ENCODE measurements around the gene FOXK1. TPM values are rescaled to one million over a fixed set of nuclear protein-coding genes. Genes with fewer than 3 reads are reported as not detected.

FOXK1 gene
- polyA plus RNA-seq, 1 donor = 17.1 TPM

DNA sequence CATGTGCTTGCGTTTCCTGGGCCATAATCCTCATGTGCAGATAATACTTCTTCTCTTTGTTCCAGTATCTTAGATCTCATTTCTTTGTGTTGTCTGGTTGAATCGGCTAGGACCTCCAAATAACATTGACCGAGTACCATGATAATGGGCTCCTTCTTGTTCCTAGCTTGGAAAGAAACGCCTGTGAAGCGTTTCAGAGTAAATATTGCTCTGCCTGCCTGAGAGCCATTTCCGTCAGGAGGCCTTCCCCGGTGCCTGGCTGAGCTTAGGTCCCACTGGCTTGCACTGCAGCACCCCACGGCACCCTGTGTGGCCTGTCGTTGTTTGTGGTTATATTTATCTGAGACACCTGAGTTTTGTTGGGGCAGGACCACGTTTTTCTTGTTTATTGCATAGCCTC lies 17.7 kb downstream of the FOXK1 start:
- no peak for DNase-seq (ENCODE audit: low read depth)

DNA sequence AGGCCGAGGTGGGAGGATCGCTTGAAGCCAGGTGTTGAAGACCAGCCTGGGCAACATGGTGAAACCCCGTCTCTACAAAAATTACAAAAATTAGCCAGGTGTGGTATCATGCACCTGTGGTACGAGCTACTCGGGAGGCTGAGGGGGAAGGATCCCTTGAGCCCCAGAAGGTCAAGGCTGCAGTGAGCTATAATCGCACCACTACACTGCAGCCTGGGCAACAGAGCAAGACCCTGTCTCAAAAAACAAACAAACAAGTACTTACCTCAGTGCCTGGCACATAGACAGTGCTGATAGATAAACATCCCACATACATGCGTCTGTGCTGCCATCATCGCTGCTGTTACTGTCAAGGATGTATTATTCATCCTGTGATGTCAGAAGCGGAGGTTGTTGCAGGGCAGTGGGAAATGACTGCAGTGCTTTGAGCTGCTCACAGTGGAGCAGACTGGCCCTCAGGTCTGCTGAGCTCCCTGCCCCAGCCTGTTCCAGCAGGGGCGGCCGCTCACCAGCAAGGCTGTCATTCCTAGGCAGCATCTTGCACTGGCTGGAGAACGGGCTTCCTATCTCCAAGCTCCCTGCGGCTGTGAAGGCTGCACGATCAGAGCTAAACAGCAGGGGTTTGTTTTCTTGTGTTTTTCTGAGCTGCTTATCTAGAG lies 18.6 kb downstream of the FOXK1 start:
- no peak for DNase-seq (ENCODE audit: low read depth)

DNA sequence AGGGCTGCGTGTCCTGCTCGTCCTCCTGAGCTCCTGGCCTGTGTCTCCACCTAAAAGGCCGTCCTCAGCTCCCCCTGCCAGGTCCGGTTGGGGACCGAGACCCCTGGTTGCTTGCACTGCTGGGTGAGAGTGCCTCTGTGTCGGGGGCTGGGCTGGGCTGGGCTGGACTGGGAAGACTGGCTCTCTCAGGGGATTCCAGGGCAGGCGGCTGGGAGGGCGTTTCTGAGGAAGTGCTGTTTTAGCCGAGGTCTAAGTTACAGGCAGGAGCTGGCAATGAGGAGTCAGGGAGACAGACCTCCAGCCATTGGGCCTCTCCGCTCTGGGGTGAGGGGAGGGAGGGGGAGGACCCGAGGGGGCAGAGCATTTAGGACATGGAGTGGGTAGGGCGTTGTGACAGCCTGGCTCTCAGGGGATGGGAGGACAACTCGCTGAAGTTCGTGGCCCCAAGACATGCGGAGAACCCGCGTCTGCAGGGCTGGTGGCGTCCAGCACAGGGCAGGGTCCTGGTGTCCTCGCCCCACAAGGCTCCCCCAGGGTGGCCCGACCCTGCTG lies 20.9 kb downstream of the FOXK1 start:
- DNase-seq (ENCODE audit: low read depth) = no peak

DNA sequence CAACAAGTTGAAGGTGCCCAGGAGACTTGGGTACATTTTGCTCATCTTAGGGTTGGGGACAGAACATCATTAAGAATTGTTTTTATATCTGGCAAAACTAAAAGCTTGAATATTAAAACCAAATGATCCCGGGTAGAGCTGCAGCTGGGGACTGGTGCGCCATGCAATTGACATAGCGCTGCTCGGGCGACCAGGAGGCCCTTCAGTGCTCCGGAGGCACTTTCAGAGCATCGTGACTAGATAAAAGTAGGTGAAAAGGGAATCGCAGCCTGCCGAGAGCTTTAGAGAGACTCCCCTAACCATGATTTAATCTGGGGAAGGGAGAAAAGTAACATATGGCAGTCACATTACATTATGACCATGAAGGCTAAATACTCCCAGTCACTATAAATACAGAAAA lies 21.4 kb downstream of the FOXK1 start:
- no peak for DNase-seq (ENCODE audit: low read depth)

DNA sequence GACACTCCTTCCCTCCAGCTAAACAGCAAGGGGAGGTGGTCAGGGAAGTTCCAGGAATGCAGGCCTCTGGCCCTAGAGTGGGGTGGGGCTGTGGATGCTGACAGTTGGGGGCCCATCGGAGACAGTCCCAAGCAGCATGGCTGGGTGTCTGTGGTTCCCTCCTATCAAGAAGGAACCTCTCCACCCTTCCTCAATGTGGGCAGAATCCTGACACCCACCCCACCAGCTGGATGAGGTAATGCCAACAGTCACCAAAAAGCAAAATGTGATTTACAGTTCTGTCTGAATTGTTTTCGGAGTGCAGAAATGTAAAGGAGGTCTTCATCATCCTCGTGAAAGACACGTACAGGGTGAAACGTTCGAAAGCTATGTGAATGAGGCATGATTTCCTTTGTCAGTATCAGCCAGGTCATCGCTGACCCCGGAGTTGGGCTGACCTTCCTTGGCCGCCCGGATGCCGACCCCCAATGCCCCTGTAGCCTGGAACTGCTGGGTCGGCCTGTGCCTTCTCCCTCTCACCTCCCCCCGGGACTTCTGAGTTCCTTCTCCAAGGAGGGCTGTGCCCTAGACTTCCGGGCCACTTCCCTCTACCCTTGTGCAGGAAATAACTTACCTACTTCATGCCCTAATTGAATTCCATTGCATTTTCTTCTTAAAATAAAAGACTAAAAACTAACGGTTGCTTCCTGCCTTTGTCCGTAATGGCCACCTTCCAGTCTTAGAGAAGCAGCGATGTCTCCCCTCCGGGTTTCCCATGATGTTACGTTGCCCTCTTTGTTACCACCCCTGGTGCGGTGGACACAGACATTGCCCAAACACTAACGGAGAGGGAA lies 24.5 kb downstream of the FOXK1 start:
- DNase-seq (ENCODE audit: low read depth) = no peak

DNA sequence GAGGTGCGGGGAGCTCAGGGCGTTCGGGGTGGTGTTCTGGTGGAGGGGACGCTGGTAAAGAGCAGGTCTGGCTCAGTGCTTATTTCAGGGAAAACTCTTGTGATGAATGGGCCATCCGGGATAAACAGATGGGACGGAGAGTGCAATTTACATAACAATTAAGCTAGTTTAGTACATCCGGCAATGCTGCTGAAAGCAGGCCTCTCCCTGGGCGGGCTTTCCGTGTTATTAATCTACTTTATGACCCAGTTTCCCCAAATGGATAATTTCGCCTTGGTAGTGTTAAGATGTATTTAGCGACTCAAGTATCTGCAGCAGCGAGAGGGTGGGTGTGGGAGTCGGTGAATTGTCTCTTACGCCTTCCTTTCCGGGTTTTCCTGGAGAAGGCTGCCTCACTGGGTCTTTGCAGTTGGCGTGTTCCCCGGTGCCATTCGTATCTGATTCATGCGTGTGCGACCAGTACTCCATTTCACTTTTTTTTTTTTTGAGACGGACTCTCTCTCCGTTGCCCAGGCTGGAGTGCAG lies 25.2 kb downstream of the FOXK1 start:
- DNase-seq (ENCODE audit: low read depth) = no peak

DNA sequence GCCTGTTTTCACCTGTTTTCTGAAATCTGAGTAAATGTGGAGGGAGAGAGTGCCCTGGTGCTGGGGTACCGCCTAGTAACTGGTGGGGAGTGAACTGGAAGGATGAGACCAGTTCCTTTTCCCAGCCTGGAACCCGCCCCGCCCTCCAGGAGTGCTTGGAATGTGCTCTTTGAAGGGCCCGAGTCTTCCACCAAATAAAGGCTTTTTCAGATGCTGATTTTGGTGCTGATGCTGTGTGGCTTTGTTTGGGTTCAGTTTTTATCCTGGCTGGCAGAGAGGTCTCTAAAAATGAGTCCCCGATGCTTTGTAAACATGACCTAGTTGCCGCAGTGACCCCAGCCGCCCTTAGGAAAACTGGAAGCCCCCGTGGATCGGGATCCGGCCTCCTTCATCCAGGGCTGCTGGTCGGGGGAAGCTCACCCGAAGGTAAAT lies 25.9 kb downstream of the FOXK1 start:
- no peak for DNase-seq (ENCODE audit: low read depth)

DNA sequence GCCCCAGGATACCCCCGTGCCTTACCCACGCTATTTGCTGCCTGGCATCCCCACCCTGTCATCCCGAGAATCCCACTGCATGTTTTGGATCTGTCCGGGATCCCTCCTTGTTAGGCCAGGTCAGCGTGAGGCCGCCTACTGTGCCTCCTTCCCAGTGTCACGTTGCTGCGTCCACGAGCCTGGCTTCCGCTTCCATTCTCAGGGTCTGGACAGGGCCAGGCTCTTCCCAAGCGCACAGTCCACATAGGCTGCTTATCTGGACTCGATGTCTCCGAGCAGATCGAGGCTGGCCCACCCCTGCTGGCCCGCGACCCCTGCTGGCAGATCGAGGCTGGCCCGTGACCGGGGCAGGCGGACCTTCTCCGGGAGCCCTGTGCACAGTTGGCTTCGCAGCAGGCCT lies 27.1 kb downstream of the FOXK1 start:
- no peak for DNase-seq (ENCODE audit: low read depth)

DNA sequence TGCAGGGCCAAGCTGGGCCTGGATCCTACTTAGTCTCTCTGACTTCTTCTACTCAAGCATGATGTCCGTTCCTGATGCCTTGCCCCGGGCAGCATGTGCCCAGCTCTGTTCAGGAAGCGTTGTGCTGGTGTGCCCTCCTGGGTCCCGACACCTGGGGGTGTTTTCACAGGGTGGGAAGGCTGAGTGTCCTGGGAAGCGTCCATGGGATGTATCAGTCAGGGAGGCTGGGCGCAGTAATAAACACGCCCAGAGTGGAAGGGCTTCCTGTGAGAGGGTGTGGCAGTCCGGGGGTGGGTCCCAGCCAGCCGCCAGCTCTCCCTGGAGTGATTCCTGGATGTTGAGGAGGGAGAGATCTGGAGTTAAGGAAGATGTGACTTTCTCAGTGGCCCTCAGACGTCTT lies 29.0 kb downstream of the FOXK1 start:
- DNase-seq (ENCODE audit: low read depth) = no peak

DNA sequence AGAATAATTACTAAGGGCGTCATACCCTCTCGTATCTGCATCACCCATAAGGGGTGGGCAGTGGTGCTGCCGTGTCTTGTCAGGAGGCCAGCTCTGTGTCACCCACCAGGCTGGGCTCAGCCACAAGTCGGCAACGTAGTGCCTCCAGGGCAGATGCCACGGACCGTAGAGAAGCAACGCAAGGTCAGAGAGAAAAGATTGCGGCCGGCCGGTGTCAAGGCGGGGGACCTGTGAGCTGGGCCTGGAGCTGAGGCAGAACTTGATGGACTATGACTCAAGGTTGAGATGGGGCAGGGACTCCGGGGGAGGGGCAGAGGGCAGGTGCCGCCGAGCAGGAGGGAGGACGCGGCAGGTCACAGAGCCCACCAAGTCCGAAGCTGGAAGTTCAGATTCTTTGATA lies 29.5 kb downstream of the FOXK1 start:
- DNase-seq (ENCODE audit: low read depth) = no peak

DNA sequence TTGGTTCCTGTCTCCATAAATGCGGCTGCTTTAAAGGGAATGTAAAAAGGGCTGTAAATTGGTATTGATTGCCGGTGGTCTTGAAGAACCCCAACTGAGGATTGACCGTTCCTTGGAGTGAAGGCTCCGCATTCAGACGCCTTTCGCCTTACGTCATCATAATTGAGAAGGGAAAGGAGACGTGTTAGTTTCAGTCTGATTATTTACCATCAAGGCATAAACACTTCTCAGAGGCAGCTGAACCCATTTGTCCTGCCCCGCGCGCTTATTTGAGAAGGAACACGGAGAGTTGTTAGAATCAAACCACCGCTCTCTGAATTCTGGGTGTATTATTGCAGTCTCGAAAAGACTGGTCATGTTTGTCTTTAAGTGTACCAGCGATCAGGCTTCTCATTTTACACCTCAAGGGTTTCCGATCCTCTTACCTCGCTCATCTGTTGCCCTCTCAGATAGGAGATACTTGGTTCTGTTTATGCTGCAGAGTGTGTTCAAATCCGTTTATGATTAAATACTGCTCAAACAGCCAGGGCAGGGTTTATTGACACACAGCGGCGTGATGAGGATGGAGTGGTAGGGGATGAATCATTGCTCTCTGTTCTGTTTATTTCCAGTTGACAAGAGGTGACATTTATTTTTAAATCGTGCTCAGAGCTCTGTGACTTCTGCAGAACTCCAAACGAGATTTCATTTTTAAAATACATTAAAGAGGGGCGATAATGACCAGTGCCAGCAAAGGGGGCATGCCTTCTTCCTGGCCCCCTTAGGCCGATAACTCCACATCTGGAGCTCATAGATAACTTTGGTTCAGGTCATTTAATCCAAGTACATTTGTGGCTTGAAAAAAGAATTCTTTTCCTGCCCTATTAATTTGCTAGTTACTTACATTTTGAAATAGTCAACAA lies 30.4 kb downstream of the FOXK1 start:
- no peak for DNase-seq (ENCODE audit: low read depth)

DNA sequence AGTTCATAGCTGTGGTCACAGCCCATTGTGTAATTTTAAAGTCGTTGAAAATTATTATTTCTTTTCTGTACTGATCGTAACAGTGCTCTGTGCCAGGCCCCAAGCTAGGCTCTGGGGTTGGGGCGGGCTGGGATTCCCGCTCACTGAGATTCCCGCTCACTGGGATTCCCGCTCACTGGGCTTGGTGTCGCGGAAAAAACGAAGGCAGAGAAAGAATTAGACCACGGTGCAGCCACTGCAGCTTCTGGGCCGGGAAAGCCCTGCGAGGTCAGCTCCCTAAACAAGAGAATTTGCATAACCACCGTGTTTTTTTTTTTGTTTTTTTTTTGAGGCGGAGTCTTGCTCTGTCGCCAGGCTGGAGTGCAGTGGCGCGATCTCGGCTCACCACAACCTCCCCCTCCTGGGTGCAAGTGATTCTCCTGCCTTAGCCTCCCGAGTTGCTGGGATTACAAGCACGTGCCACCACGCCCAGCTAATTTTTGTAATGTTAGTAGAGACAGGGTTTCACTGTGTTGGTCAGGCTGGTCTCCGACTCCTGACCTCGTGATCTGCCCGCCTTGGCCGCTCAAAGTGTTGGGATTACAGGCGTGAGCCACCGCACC lies 31.2 kb downstream of the FOXK1 start:
- DNase-seq (ENCODE audit: low read depth) = no peak

DNA sequence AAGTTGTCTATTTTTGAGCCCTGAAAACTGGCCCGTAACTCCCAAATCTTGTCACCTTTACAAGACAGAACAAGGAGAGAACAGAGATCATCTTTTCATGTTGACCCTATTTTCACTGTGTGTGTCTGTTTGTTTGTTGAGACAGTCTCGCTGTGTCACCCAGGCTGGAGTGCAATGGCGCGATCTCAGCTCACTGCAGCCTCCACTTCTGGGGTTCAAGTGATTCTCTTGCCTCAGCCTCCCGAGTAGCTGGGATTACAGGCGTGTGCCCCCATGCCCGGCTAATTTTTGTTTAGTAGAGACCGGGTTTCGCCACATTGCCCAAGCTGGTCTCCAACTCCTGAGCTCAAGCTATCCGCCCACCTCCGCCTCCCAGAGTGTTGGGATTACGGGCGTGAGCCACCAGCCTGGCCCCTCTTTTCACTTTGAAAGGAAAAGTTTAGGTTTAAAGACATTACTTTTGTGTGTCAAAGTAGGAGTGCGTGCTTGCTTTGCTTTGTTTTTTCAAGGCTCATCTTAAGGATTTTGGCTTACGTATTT lies 32.1 kb downstream of the FOXK1 start:
- DNase-seq (ENCODE audit: low read depth) = no peak

DNA sequence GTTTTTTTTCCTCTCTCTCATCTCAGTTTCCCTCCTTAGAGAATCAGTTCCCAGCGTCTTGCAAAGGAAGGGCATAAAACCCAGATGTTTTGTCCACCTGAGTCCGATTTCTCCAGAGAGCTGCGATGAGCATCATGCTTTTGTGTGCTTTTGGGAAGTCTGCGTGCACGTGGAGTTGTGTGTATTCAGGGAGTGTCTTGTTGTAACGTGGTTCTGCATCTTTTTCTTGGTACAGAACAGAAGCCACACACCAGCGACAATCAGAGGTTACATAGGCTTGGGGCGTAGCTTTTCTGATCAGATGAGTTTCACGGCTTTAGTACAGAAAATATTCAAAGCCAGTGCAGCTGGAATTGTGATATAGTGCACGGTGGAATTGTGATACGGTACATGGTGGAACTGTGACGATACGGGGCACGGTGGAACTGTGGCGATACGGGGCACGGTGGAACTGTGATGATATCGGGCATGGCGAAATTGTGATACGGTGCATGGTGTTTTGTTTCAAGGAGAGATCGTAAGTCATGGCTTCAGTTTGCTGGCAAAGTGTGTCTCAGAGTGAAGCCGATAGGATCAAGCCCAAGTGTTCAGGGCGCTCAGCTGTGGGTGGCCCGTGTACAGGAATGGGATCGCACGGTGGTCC lies 32.8 kb downstream of the FOXK1 start:
- DNase-seq (ENCODE audit: low read depth) = no peak

DNA sequence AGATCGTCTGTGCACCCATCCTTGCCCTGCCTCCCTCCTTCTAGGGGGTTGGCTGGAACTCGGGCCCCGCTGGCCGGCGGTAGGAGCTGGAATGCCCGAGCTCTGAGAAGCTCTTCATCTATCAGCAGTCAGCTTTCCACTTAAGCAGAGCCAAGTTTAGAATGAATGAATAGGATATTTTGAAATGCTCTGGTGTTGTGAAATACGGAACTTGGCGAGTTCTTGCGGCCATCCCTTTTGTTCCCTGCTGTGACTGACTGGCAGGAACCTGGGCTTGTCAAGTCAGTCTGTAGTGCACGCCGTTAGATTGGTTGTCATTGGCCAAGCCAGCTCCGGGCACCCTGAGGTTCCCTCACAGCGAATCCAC lies 33.3 kb downstream of the FOXK1 start:
- DNase-seq (ENCODE audit: low read depth) = peak; percentile 54

DNA sequence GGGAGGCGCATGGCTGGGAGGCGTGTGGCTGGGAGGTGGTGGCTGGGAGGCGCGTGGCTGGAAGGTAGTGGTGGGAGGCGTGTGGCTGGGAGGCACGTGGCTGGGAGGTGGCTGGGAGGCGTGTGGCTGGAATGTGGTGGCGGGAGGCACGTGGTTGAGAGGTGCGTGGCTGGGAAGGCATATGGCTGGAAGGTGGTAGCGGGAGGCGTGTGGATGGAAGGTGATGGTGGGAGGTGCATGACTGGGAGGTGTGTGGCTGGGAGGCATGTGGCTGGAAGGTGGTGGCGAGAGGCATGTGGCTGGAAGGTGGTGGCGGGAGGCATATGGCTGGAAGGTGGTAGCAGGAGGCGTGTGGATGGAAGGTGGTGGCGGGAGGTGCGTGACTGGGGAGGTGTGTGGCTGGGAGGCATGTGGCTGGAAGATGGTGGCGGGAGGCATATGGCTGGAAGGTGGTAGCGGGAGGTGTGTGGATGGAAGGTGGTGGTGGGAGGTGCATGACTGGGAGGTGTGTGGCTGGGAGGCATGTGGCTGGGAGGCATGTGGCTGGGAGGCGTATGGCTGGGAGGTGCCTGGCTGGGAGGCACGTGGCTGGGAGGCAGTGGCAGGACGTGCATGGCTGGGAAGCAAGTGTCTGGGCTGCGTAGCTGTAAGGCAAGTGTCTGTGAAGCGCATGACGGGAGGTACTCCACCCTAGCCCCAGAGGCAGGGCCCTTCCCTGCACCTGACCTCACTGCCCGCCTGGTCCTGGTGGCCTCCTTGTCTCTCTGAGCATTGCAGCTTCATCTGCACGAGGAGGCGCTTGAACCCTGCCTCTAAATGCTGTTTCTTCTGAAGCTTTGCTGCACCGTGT lies 35.1 kb downstream of the FOXK1 start:
- no peak for DNase-seq (ENCODE audit: low read depth)

DNA sequence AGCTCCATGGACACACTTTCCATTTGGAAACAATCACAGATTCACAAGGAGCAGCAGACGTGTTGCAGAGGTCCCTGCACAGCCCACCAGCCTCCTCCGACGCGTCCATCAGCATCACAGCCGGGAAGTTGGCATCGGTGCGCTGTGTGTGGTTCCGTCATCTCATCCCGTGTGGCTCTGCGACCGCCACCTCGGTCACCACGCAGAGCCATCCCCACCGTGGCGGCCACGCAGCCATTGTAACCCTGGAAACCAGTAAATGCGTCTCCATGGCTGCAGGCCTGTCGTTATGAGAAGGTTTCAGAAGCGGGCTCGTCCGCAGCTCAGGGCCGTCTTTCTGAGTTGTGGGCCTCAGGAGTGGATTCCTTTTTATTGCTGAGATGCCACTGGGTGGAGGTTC lies 36.0 kb downstream of the FOXK1 start:
- no peak for DNase-seq (ENCODE audit: low read depth)

DNA sequence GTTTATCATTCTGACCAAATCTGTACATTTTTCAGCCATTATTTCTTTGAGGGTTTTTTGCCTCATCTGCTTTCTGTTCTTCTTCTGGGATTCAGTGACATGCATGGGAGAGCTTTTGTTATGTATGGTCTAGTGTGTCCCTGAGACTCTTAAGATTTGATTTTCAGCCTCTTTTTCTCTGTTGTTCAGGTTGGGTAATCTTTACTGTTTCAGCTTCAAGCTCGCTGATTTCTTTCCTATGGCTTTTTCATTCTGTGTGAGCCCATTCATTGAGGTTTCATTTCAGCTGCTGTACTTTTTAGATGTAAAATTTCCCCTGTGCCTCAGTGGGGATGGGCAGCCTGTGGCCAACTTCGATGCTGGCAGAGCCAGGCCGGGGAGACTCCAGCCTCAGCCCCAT lies 38.1 kb downstream of the FOXK1 start:
- DNase-seq (ENCODE audit: low read depth) = no peak

DNA sequence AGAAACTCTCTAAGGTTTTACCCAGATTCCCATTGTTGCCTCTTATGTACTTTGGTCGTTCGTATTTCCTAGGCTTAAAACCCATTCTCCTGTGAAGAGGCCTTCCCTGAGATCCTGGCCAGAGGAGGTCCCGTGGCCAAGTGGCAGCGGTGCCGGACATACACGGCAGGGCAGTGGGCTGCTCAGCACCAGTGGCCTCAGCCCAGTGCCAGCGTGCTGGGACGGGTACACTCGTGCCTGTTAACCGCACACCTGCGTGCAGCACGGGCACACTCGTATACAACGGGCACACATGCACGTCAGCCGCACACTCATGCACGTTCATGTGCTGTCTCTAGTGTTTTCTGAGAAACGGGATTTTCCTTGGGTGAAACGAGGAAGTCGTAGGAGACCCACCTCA lies 40.2 kb downstream of the FOXK1 start:
- no peak for DNase-seq (ENCODE audit: low read depth)
